WERI-Rb-1 (cell line): Measurements from ENCODE around the gene PPP1R14B.

Experiments
- DNase-seq: peaks from one replicate; pipeline ENCODE4 v3.0.0-alpha.2; 2020
- H3K27ac ChIP-seq: fragments of 250-450 bp; sonication (Bioruptor Pico); 2 replicates; pipeline ENCODE4 v1.5.1; 2020; ENCODE audit warnings: mild to moderate bottlenecking, moderate library complexity
- H3K27me3 ChIP-seq: fragments of 250-450 bp; sonication (Bioruptor Pico); 2 replicates; pipeline ENCODE4 v1.5.1; 2021; ENCODE audit warnings: mild to moderate bottlenecking, low read depth, moderate library complexity; ENCODE audit not compliant: insufficient read depth, severe bottlenecking
- H3K36me3 ChIP-seq: fragments of 250-450 bp; sonication (Bioruptor Pico); 2 replicates; pipeline ENCODE4 v1.5.1; 2020; ENCODE audit warnings: mild to moderate bottlenecking, moderate library complexity
- H3K4me3 ChIP-seq: 2 replicates; pipeline ENCODE4 v1.5.1; 2011; ENCODE audit warnings: low read depth, mild to moderate bottlenecking, control low read depth, low read length
- H3K9me3 ChIP-seq: fragments of 250-450 bp; sonication (Bioruptor Pico); 2 replicates; pipeline ENCODE4 v1.5.1; 2021; ENCODE audit warnings: mild to moderate bottlenecking, moderate library complexity; ENCODE audit not compliant: severe bottlenecking
- TF ChIP-seq, protein P1 (sequence below): IDR thresholded peaks from 2 replicates; pipeline ENCODE4 v1.5.1; 2011; ENCODE audit warnings: low read depth, mild to moderate bottlenecking, control low read depth, inconsistent platforms, low read length

The PPP1R14B gene

DNA sequence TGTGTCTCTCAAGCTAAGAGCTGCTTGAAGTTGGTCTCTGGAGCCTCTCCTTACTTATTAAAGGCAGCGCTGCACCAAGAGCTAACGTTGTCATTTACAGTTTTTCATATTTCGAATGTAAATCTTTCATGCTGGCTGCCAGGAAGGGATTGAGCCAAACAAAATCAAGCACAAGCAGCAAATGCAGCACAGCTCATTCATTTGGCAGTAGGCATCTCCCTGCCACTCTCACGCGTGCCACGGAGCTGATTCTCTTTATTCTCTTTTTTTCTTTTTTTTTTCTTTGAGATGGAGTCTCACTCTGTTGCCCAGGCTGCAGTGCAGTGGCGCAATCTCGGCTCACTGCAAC, 13.8 kb downstream of the PPP1R14B start:
- Histone ChIP-seq H3K27ac (no peak overlapping the region), H3K36me3 (peaks cover 11% of the 10 kb centered on the region), H3K4me3 (no peak overlapping the region), H3K27me3 (no peaks in the 10 kb centered on the region), H3K9me3 (no peaks in the 10 kb centered on the region)
- TF ChIP-seq, protein P1, sequence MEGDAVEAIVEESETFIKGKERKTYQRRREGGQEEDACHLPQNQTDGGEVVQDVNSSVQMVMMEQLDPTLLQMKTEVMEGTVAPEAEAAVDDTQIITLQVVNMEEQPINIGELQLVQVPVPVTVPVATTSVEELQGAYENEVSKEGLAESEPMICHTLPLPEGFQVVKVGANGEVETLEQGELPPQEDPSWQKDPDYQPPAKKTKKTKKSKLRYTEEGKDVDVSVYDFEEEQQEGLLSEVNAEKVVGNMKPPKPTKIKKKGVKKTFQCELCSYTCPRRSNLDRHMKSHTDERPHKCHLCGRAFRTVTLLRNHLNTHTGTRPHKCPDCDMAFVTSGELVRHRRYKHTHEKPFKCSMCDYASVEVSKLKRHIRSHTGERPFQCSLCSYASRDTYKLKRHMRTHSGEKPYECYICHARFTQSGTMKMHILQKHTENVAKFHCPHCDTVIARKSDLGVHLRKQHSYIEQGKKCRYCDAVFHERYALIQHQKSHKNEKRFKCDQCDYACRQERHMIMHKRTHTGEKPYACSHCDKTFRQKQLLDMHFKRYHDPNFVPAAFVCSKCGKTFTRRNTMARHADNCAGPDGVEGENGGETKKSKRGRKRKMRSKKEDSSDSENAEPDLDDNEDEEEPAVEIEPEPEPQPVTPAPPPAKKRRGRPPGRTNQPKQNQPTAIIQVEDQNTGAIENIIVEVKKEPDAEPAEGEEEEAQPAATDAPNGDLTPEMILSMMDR, result no peak
- DNase-seq, result no peak

DNA sequence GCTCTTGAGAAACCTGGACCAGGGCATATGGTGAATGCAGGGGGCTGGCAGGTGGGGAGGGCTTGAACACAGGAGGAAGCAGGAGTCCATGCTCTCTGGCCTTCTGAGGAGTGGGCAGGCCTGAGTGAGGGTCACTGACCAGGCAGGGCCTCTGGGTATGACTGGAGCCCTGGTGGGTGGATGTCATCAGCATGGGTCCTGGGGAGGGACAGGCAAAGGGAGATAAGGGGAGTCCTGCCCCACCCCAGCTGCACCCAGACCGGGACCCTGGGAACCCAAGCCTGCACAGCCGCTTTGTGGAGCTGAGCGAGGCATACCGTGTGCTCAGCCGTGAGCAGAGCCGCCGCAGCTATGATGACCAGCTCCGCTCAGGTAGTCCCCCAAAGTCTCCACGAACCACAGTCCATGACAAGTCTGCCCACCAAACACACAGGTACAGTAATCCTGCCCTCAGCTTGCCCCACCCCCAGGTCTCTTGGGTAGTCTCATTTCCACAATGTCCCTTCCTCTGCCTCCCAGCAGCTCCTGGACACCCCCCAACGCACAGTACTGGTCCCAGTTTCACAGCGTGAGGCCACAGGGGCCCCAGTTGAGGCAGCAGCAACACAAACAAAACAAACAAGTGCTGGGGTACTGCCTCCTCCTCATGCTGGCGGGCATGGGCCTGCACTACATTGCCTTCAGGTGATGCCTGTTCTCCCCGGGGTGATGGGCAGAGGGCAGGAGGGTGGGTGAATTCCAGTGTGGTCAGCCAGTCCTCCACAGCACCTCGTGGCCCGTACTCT, 14.4 kb downstream of the PPP1R14B start:
- DNase-seq, result no peak
- Histone ChIP-seq H3K36me3 (peaks cover 7% of the 10 kb centered on the region), H3K27ac (no peak overlapping the region), H3K27me3 (no peaks in the 10 kb centered on the region), H3K4me3 (no peak overlapping the region), H3K9me3 (no peaks in the 10 kb centered on the region)
- TF ChIP-seq, protein P1, result no peak

DNA sequence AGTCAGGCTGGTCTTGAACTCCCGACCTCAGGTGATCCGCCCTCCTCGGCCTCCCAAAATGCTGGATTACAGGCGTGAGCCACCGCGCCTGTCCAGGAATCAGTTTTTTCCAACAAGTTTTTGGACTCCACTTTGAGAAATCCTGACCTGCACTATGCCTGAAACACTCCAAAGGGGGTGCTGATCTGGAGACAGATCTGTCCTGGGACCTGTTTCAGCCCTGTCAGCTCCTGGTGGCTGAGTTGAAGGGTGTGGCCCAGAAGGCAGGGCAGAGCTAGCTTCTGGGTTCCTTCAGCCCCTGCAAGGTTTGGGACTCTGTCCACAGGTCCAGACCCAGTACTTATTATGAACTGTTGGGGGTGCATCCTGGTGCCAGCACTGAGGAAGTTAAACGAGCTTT, 15.2 kb downstream of the PPP1R14B start:
- Histone ChIP-seq H3K27me3 (no peaks in the 10 kb centered on the region), H3K9me3 (no peaks in the 10 kb centered on the region), H3K36me3 (peaks cover 5% of the 10 kb centered on the region), H3K27ac (no peak overlapping the region), H3K4me3 (no peak overlapping the region)
- TF ChIP-seq, protein P1, result no peak
- no peak for DNase-seq

DNA sequence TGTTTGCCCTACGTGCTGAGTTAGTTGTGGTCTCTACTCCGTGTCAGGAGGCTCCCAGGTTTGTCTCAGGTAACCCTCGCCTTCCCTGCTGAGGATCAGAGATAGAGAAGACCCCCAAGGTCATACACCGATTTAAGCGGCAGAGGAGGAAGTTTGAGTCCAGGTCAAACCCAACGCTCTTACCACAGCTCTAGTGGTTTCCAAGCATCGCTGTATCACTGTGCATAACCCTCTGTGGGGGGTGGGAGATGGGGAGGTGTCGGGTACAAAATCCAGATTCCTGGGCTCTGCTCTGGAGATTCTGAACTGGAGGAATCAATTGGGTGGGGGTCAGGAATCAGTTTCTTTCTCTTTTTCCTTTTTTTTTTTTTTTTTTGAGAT, 15.8 kb downstream of the PPP1R14B start:
- no peaks in the 10 kb centered on the region for H3K9me3 ChIP-seq
- no peaks in the 10 kb centered on the region for H3K27me3 ChIP-seq
- DNase-seq, result no peak
- TF ChIP-seq, protein P1, result no peak
- H3K27ac ChIP-seq, result peak overlapping the region; percentile 71
- peaks cover 2% of the 10 kb centered on the region for H3K36me3 ChIP-seq
- H3K4me3 ChIP-seq, result peak overlapping the region; percentile 72

DNA sequence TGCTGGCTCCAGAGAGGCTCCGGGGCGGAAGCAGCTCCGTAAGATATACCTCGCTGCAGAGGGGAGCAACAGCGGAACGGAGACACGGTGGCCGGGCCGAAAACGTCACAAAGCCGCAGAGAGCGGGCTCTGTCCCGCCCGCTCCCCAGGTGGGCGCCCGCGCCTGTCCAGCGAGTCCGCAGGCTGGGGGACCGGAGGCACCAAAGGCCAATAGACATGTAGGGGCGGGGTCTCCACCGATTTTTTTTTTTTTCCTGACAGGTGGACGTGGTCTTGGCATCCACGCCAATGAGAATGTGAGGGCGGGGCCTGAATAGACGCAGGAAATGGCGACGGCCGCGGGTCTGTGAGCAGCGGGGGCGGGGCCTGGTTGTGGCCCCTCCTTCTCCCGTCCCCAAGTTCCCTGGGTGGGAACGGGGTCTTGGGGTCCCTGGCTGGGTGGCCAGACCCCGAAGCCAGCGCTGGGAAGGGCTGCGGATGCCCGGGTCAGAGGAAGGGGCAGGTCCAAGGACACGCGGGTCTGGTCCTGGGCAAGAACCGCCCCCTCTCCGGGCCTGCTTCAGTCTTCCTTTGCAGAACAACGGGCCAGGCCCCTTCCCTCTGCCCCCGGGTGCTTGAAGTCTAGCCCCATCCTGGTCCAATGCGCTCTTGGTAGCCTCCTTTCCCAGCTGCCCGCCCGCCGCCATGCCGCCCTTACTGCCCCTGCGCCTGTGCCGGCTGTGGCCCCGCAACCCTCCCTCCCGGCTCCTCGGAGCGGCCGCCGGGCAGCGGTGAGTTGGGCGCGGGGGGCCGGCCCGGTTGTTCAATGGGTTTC, 16.4 kb downstream of the PPP1R14B start, which contains the start of gene DNAJC4:
Gene DNAJC4, plus strand, starts transcription at position 378 of the 814 bp plus-strand sequence. Its CDS starts 307 bp downstream, at position 685.
- DNase-seq, result peak; percentile 96
- peak within 1 kb of the TSS; percentile 72 for H3K4me3 ChIP-seq

More for the DNA sequence above, 16.4 kb downstream of the PPP1R14B start, which contains the start of gene DNAJC4:
- Histone ChIP-seq H3K36me3 (no peaks in the 10 kb centered on the region), H3K9me3 (no peaks in the 10 kb centered on the region), H3K27ac (peak within 1 kb of the TSS; percentile 75), H3K27me3 (no peaks in the 10 kb centered on the region)
- TF ChIP-seq, protein P1, result no peak
